Mesodermal cell (in vitro differentiated cells): ENCODE results near the gene CCDC169.
A peak's percentile ranks its signal among the peaks of the same experiment; 100 is the strongest.
"Not testable (repeated sequence)": the region's sequence is repeated elsewhere in the genome, so short reads cannot be mapped to it uniquely, and the experiment has no call there.

Source experiments
- H3K27ac ChIP-seq: 2 replicates; pipeline ENCODE4 v1.7.0; 2013; ENCODE audit warnings: mild to moderate bottlenecking, low read depth, low read length, moderate library complexity; ENCODE audit not compliant: severe bottlenecking
- H3K36me3 ChIP-seq: 2 replicates; pipeline ENCODE4 v1.7.1; 2013; ENCODE audit warnings: mild to moderate bottlenecking, low read length, moderate library complexity; ENCODE audit not compliant: control insufficient read depth, insufficient read depth
- H3K4me1 ChIP-seq: one replicate; pipeline ENCODE4 v1.7.1; 2013; ENCODE audit warnings: mild to moderate bottlenecking, low read length; ENCODE audit not compliant: insufficient read depth, control insufficient read depth, poor library complexity, severe bottlenecking
- H3K4me3 ChIP-seq: 2 replicates; pipeline ENCODE4 v1.7.0; 2013; ENCODE audit warnings: low read length, control low read depth, mild to moderate bottlenecking; ENCODE audit not compliant: insufficient read depth, poor library complexity, severe bottlenecking; ENCODE audit errors: extremely low read depth
- H3K9me3 ChIP-seq: 2 replicates; pipeline ENCODE4 v1.7.1; 2013; ENCODE audit warnings: mild to moderate bottlenecking, low read length, moderate library complexity; ENCODE audit not compliant: control insufficient read depth
- WGBS, 2 experiments: methylation state at CpG; one replicate each; pipeline ENCODE4 v1.1.5; 2013; ENCODE audit warnings: missing lambda C conversion rate in 2 of 2; ENCODE audit not compliant: insufficient coverage in 2 of 2; 5-methylcytosine and 5-hydroxymethylcytosine counted together

Gene CCDC169

DNA sequence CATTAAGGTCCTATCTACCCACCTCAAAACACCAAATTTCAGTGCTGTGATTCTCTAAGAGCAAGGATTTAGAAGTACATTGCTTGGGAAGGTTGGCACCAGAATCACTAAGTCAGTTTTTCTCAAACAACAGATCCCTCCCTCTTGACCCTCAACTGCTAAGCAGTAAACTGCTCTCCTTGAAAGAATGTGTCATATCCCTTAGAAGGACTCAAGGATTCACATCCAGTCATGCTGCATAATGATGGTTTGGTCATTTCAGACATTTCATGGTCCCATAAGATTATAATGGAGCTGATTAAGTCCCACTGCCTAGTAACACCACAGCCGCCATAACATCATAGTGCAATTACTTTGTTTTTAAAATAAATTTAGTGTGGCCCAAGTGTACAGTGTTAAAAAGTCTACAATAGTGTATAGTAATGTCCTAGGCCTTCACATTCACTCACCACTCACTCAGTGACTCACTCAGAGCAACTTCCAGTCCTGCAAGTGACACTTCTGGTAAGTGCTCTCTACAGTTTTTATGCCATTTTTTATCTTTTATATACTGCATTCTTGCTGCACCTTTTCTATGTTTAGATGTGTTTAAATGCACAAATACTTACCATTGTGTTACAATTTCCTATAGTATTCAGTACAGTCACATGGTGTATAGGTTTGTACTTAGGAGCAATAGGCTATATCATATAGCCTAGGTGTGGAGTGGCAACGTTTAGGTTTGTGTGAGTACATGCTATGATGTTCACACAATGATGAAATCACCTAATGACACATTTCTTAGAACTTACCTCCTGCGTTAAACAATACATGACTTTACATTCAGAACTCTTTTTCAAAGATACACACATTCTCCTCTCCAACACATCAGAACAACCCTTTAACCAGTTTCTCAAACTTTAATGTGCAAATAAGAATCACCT is 15.7 kb upstream of the CCDC169 start:
- no peaks in the 10 kb centered on the region for H3K9me3 ChIP-seq
- peaks cover 72% of the 10 kb centered on the region for H3K36me3 ChIP-seq
- no peak overlapping the region for H3K4me3 ChIP-seq
- no peak overlapping the region for H3K27ac ChIP-seq
- 80% methylated on average over 1 of the region's 3 CpGs; no CpG with 5 or more reads in 1 of the 2 experiments for WGBS, 2 experiments
- no peaks in the 10 kb centered on the region for H3K4me1 ChIP-seq

DNA sequence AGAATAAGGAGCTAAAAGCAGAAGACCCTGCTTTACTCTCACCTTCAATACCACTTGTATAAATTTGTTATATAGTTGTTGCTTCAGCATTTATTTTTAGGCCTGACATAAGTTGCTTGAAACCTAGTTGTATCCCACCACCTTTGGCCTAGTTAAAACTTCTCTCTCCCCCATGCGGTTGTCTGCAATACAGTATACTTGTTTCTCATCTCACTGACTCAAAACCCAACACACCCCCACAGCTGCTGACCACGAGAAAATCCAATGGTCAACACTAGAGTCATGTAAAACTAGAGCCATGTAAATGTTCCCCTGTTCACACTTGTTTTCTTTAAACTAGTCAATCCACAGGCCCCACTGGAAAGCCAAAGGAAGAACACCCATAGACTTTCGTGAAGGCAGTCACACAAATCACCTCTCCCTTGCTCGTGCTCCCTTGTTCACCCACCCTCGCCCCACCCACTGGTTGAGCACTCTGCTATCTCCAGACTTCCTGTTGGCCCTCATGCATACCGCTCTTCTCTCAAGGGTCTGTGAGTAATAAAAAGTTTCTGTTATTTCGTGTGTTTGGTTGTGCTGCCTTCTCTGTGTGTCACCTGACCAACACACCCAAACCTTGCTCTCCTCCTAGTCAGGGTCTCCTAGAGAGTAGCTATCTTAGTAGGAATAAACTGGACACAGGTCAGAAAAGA is 12.9 kb upstream of the CCDC169 start:
- peaks cover 73% of the 10 kb centered on the region for H3K36me3 ChIP-seq
- 94% methylated on average over 5 to 6 of the region's 7 CpGs for WGBS, 2 experiments
- no peaks in the 10 kb centered on the region for H3K9me3 ChIP-seq
- H3K27ac ChIP-seq = no peak overlapping the region
- H3K4me3 ChIP-seq = no peak overlapping the region
- H3K4me1 ChIP-seq = no peaks in the 10 kb centered on the region

GRCh38 chr13:36302289-36302688 is 4.7 kb upstream of the CCDC169 start:
- no peaks in the 10 kb centered on the region for H3K9me3 ChIP-seq
- peaks cover 24% of the 10 kb centered on the region for H3K36me3 ChIP-seq
- H3K4me3 ChIP-seq = no peak overlapping the region
- H3K4me1 ChIP-seq = no peaks in the 10 kb centered on the region
- WGBS, 2 experiments = 90 to 100% methylated on average over 1 to 2 of the region's 3 CpGs
- H3K27ac ChIP-seq = no peak overlapping the region

DNA sequence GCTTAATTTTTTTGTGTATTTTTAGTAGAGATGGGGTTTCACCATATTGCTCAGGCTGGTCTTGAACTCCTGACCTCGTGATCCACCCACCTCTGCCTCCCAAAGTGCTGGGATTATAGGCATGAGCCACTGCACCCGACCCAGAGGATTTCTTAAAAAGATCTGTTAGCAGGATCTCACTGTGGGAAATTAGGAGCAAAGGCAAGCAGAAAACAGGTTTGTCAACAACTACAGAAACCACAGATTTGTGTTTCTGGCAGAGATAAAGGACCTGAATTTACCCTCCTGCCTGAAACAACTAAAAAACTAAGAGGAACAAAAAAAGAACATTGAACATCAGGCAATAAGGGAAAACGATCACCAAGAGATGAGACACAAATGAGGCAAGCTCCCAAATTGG is 1.9 kb upstream of the CCDC169 start:
- not testable (repeated sequence) for H3K4me1 ChIP-seq, H3K4me3 ChIP-seq, H3K27ac ChIP-seq, H3K9me3 ChIP-seq
- peaks cover 11% of the 10 kb centered on the region for H3K36me3 ChIP-seq
- WGBS, 2 experiments = 79 to 92% methylated on average over 1 to 2 of the region's 3 CpGs

- no peaks in the 10 kb centered on the region for H3K9me3 ChIP-seq
- H3K36me3 ChIP-seq = peaks cover 7% of the 10 kb centered on the region
- H3K27ac ChIP-seq = peak overlapping the region; percentile 89
- 9 to 27% methylated on average over 4 of the region's 4 CpGs for WGBS, 2 experiments
- no peaks in the 10 kb centered on the region for H3K4me1 ChIP-seq
- H3K4me3 ChIP-seq = peak overlapping the region; percentile 60
These were observed 988 bp upstream of the CCDC169 start for GRCh38 chr13:36298535-36299068.

- Histone ChIP-seq H3K9me3 (peaks cover 13% of the 10 kb centered on the region), H3K36me3 (no peaks in the 10 kb centered on the region), H3K27ac (no peak overlapping the region), H3K4me1 (no peaks in the 10 kb centered on the region), H3K4me3 (no peak overlapping the region)
- WGBS, 2 experiments = 80 to 87% methylated on average over 2 to 3 of the region's 3 CpGs
These were observed 3.5 kb downstream of the CCDC169 start for GRCh38 chr13:36294096-36294495.

DNA sequence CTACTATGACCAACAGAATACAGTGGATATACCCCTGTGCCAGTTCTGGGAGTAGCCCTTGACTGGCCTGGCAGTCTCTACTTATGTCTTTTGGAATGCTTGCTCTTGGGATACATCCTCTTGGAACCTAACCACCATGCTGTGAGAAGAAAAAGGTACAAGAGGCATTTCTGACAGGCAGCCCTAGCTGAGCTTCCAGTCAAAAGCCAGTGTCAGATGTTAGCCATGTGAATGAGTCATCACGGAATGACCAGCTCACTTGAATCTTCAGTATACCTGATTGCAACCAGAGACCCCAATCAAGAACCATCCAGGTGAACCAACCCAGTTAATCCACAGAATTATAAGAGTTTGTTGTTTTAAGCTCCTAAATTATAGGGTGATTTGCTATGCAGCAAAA is 4.1 kb downstream of the CCDC169 start:
- H3K27ac ChIP-seq = no peak overlapping the region
- no peaks in the 10 kb centered on the region for H3K36me3 ChIP-seq
- peaks cover 14% of the 10 kb centered on the region for H3K9me3 ChIP-seq
- WGBS, 2 experiments = no CpG with 5 or more reads among the region's 1 CpG
- no peak overlapping the region for H3K4me3 ChIP-seq
- no peaks in the 10 kb centered on the region for H3K4me1 ChIP-seq

- peaks cover 27% of the 10 kb centered on the region for H3K9me3 ChIP-seq
- H3K4me3 ChIP-seq = no peak overlapping the region
- no peaks in the 10 kb centered on the region for H3K4me1 ChIP-seq
- H3K36me3 ChIP-seq = no peaks in the 10 kb centered on the region
- H3K27ac ChIP-seq = no peak overlapping the region
These were observed 8.7 kb downstream of the CCDC169 start for GRCh38 chr13:36288794-36289391.

- Histone ChIP-seq H3K4me3 (no peak overlapping the region), H3K36me3 (no peaks in the 10 kb centered on the region), H3K4me1 (no peaks in the 10 kb centered on the region), H3K27ac (no peak overlapping the region), H3K9me3 (peaks cover 27% of the 10 kb centered on the region)
- WGBS, 2 experiments = 94 to 100% methylated on average over 1 to 2 of the region's 2 CpGs
These were observed 11.6 kb downstream of the CCDC169 start for GRCh38 chr13:36286006-36286405.

- H3K36me3 ChIP-seq = no peaks in the 10 kb centered on the region
- H3K4me3 ChIP-seq = no peak overlapping the region
- H3K4me1 ChIP-seq = no peaks in the 10 kb centered on the region
- H3K9me3 ChIP-seq = peaks cover 10% of the 10 kb centered on the region
- 56 to 93% methylated on average over 3 to 4 of the region's 6 CpGs for WGBS, 2 experiments
- H3K27ac ChIP-seq = no peak overlapping the region
These were observed 14.7 kb downstream of the CCDC169 start for GRCh38 chr13:36282821-36283432.
